ENCODE data around the gene KIFAP3.

DNA sequence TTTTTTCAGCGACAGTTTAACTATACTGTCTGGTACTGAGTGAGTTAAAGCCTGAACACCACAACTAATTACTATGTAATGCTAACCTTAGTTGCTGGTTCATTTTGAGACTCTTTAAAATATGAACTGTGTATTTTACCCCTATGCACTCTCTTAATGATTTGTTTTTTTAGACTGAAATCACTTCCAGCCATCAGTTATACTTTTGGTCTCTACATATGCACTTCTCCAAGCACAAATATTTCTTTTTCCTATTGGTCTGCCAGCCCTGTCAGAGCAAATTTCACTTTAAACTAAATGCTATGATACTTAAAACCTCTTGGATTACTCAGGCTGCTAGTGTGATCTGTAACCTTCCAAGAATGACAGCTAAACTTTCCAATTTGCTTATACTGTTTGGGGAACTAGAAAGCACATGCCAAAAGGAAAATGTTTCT is 142.7 kb downstream of the KIFAP3 start:
- TF ChIP-seq, protein P1, sequence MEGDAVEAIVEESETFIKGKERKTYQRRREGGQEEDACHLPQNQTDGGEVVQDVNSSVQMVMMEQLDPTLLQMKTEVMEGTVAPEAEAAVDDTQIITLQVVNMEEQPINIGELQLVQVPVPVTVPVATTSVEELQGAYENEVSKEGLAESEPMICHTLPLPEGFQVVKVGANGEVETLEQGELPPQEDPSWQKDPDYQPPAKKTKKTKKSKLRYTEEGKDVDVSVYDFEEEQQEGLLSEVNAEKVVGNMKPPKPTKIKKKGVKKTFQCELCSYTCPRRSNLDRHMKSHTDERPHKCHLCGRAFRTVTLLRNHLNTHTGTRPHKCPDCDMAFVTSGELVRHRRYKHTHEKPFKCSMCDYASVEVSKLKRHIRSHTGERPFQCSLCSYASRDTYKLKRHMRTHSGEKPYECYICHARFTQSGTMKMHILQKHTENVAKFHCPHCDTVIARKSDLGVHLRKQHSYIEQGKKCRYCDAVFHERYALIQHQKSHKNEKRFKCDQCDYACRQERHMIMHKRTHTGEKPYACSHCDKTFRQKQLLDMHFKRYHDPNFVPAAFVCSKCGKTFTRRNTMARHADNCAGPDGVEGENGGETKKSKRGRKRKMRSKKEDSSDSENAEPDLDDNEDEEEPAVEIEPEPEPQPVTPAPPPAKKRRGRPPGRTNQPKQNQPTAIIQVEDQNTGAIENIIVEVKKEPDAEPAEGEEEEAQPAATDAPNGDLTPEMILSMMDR (IDR thresholded peaks at IDR 0.05), result no peak
- no peak for TF ChIP-seq EZH2 (IDR thresholded peaks at IDR 0.05)

Data from neural progenitor cell (in vitro differentiated cells).